ENCODE measurements around the gene UPF3B.
"Not testable (repeated sequence)": the region's sequence is repeated elsewhere in the genome, so short reads cannot be mapped to it uniquely, and the experiment has no call there.

GRCh38 chrX:119824221-119824620, 28.5 kb downstream of the UPF3B start:
- TF ChIP-seq, protein P1, sequence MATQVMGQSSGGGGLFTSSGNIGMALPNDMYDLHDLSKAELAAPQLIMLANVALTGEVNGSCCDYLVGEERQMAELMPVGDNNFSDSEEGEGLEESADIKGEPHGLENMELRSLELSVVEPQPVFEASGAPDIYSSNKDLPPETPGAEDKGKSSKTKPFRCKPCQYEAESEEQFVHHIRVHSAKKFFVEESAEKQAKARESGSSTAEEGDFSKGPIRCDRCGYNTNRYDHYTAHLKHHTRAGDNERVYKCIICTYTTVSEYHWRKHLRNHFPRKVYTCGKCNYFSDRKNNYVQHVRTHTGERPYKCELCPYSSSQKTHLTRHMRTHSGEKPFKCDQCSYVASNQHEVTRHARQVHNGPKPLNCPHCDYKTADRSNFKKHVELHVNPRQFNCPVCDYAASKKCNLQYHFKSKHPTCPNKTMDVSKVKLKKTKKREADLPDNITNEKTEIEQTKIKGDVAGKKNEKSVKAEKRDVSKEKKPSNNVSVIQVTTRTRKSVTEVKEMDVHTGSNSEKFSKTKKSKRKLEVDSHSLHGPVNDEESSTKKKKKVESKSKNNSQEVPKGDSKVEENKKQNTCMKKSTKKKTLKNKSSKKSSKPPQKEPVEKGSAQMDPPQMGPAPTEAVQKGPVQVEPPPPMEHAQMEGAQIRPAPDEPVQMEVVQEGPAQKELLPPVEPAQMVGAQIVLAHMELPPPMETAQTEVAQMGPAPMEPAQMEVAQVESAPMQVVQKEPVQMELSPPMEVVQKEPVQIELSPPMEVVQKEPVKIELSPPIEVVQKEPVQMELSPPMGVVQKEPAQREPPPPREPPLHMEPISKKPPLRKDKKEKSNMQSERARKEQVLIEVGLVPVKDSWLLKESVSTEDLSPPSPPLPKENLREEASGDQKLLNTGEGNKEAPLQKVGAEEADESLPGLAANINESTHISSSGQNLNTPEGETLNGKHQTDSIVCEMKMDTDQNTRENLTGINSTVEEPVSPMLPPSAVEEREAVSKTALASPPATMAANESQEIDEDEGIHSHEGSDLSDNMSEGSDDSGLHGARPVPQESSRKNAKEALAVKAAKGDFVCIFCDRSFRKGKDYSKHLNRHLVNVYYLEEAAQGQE (IDR thresholded peaks at IDR 0.05; ENCODE audit: insufficient replicate concordance, low read depth), result not testable (repeated sequence)
- TF ChIP-seq CTCF (IDR thresholded peaks at IDR 0.05; ENCODE audit: insufficient read depth, low read length); SPI1 (IDR thresholded peaks at IDR 0.05; ENCODE audit: borderline replicate concordance, low read depth); GABPA (IDR thresholded peaks at IDR 0.05; ENCODE audit: low read depth); POLR2AphosphoS5 (IDR thresholded peaks at IDR 0.05; ENCODE audit: low read depth): not testable (repeated sequence)
